Sigmoid colon (tissue), 4 donors: ENCODE measurements around the gene GLCCI1.

Experiments
- EP300 ChIP-seq, 4 donors: sonication (generic); formaldehyde crosslinking; IDR thresholded peaks; one replicate each; pipeline ENCODE4 v1.6.1; 2017; ENCODE audit warnings: antibody characterized with exemption in 4 of 4
- POLR2A ChIP-seq, 2 donors: fragments of 450-650 bp; IDR thresholded peaks; one replicate each; pipeline ENCODE4 v1.6.1; 2016; ENCODE audit warnings: antibody characterized with exemption in 2 of 2, mild to moderate bottlenecking in 2 of 2, moderate library complexity in 2 of 2
- POLR2AphosphoS5 ChIP-seq, 4 donors: sonication (generic); formaldehyde crosslinking; IDR thresholded peaks; one replicate each; pipeline ENCODE4 v1.6.1; 2017; ENCODE audit warnings: antibody characterized with exemption in 4 of 4
- TF ChIP-seq, protein P1 (sequence below), 4 experiments: fragments of 450-650 bp in 3 of 4; fragments of 200-600 bp in 1 of 4; IDR thresholded peaks; one replicate each; pipeline ENCODE4 v1.5.1; 2016 to 2019; ENCODE audit warnings: antibody characterized with exemption in 4 of 4, mild to moderate bottlenecking in 3 of 4, moderate library complexity in 2 of 4

- TF ChIP-seq, protein P1, sequence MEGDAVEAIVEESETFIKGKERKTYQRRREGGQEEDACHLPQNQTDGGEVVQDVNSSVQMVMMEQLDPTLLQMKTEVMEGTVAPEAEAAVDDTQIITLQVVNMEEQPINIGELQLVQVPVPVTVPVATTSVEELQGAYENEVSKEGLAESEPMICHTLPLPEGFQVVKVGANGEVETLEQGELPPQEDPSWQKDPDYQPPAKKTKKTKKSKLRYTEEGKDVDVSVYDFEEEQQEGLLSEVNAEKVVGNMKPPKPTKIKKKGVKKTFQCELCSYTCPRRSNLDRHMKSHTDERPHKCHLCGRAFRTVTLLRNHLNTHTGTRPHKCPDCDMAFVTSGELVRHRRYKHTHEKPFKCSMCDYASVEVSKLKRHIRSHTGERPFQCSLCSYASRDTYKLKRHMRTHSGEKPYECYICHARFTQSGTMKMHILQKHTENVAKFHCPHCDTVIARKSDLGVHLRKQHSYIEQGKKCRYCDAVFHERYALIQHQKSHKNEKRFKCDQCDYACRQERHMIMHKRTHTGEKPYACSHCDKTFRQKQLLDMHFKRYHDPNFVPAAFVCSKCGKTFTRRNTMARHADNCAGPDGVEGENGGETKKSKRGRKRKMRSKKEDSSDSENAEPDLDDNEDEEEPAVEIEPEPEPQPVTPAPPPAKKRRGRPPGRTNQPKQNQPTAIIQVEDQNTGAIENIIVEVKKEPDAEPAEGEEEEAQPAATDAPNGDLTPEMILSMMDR (IDR thresholded peaks at IDR 0.05): no peak
- TF ChIP-seq POLR2AphosphoS5 (IDR thresholded peaks at IDR 0.05): no peak
- no peak for TF ChIP-seq EP300 (IDR thresholded peaks at IDR 0.05)
- no peak for TF ChIP-seq POLR2A (IDR thresholded peaks at IDR 0.05)
These were observed 11.1 kb upstream of the GLCCI1 start for GRCh38 chr7:7957513-7957912.
